ENCODE data around the gene CARM1. TPM values are rescaled to one million over a fixed set of nuclear protein-coding genes. Genes with fewer than 3 reads are reported as not detected.

The CARM1 gene
- total RNA-seq, 1 experiment from 2014 or later = 63.7 TPM

DNA sequence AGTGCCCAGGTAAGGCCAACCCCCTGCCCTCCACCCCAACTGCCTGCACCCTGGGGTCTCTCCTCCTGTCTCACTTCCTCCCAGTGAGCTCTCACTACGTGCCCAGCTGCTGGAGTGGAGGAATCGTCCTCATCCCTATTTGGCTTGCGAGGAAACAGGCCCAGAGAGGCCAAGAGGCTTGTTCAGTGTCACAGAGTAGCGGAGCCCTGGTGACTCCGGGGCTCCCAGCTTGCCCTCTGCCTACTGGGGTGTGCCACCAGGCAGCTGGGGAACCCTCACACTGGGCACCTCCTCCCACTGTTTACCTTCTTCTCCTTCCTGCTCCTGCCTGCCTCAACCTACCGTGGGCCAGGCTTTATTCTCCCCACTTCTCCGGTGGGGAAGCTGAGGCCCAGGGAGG is 41.0 kb upstream of the CARM1 start:
- POLR2A ChIA-PET (ENCODE audit: unreplicated experiment) = no interaction called here
- CTCF ChIA-PET = no interaction called here
- no peak overlapping the region for H3K4me2 ChIP-seq

DNA sequence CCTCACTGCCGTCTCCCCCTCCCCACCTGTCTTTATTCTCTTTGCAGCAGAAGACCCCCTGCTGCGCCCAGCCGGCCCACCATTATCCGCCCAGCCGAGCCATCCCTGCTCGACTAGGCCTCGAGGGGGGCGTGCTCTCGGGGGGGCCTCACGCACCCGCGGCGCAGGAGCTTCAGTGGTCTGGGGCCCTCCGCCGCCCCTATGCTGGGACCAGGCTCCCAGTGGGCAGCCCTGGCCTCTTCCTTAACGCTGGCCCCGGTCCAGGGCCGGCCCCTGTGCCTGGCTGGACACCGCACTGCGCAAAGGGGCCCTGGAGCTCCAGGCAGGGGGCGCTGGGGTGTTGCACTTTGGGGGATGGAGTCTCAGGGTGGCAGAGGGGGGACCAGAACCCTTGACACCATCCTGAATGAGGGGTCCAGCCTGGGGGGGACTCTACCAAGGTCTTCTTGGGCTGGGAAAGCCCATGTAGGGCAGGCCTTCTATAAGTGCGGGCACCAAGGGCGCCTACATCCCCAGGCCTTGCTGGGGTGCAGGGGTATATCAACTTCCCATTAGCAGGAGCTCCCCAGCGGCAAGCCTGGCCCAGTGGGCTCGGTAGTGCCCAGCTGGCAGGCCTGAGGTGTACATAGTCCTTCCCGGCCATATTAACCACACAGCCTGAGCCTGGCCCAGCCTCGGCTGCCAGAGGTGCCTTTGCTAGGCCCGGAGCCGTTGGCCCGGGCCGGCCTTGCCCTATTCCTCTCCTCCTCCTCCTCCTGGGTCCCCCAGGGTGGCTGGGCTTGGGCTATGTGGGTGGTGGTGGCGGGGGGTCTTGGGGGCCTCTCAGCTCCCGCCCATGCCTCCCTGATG is 40.2 kb upstream of the CARM1 start:
- Histone ChIP-seq H3K4me3 (no peak overlapping the region), H2AFZ (no peak overlapping the region), H3K27ac (no peak overlapping the region), H3K9me2 (ENCODE audit: insufficient read depth) (no peaks in the 10 kb centered on the region), H4K20me1 (ENCODE audit: insufficient read depth) (no peaks in the 10 kb centered on the region), H3K79me2 (ENCODE audit: low read depth) (0 out of 2 replicates have a peak, but pooled peaks cover 4% of the 10 kb centered on the region), H3K36me3 (ENCODE audit: low read depth) (peaks cover 8% of the 10 kb centered on the region), H3K4me1 (replicated peaks; ENCODE audit: insufficient read depth) (0 out of 2 replicates have a peak, but pooled peaks cover 4% of the 10 kb centered on the region), H3K27me3 (ENCODE audit: insufficient read depth, low read depth) (no peaks in the 10 kb centered on the region), H3K4me2 (no peak overlapping the region), H3F3A (ENCODE audit: insufficient read depth, low read depth) (peaks cover 32% of the 10 kb centered on the region), H3K9me3 (ENCODE audit: insufficient read depth, low read depth) (no peaks in the 10 kb centered on the region)
- DNase-seq = no peak
- ChIA-PET CTCF (no interaction called here), POLR2A (ENCODE audit: unreplicated experiment) (no interaction called here)
- no TSS peak for BruUV-seq (replicated peaks)
- intact Hi-C loops (cut with micrococcal nuclease; ENCODE audit: unreplicated experiment) = no loop called here
- TF ChIP-seq, protein P1, sequence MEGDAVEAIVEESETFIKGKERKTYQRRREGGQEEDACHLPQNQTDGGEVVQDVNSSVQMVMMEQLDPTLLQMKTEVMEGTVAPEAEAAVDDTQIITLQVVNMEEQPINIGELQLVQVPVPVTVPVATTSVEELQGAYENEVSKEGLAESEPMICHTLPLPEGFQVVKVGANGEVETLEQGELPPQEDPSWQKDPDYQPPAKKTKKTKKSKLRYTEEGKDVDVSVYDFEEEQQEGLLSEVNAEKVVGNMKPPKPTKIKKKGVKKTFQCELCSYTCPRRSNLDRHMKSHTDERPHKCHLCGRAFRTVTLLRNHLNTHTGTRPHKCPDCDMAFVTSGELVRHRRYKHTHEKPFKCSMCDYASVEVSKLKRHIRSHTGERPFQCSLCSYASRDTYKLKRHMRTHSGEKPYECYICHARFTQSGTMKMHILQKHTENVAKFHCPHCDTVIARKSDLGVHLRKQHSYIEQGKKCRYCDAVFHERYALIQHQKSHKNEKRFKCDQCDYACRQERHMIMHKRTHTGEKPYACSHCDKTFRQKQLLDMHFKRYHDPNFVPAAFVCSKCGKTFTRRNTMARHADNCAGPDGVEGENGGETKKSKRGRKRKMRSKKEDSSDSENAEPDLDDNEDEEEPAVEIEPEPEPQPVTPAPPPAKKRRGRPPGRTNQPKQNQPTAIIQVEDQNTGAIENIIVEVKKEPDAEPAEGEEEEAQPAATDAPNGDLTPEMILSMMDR (conservative IDR thresholded peaks at IDR 0.05) = no peak
- TF ChIP-seq EZH2 (IDR thresholded peaks at IDR 0.05; ENCODE audit: low read depth) = no peak

More for the DNA sequence above, 41.0 kb upstream of the CARM1 start:
- 0 out of 2 replicates have a peak, but pooled peaks cover 4% of the 10 kb centered on the region for H3K4me1 ChIP-seq (replicated peaks; ENCODE audit: insufficient read depth)
- H3K4me3 ChIP-seq = no peak overlapping the region
- H3K9me2 ChIP-seq (ENCODE audit: insufficient read depth) = no peaks in the 10 kb centered on the region
- no peak overlapping the region for H2AFZ ChIP-seq
- H3F3A ChIP-seq (ENCODE audit: insufficient read depth, low read depth) = peaks cover 32% of the 10 kb centered on the region
- DNase-seq = no peak
- H4K20me1 ChIP-seq (ENCODE audit: insufficient read depth) = no peaks in the 10 kb centered on the region
- peaks cover 8% of the 10 kb centered on the region for H3K36me3 ChIP-seq (ENCODE audit: low read depth)
- H3K27ac ChIP-seq = no peak overlapping the region
- no TSS peak for BruUV-seq (replicated peaks)
- 0 out of 2 replicates have a peak, but pooled peaks cover 4% of the 10 kb centered on the region for H3K79me2 ChIP-seq (ENCODE audit: low read depth)
- TF ChIP-seq, protein P1 (conservative IDR thresholded peaks at IDR 0.05) = no peak
- TF ChIP-seq EZH2 (IDR thresholded peaks at IDR 0.05; ENCODE audit: low read depth) = no peak
- intact Hi-C loops (cut with micrococcal nuclease; ENCODE audit: unreplicated experiment) = no loop called here
- H3K27me3 ChIP-seq (ENCODE audit: insufficient read depth, low read depth) = no peaks in the 10 kb centered on the region
- H3K9me3 ChIP-seq (ENCODE audit: insufficient read depth, low read depth) = no peaks in the 10 kb centered on the region

DNA sequence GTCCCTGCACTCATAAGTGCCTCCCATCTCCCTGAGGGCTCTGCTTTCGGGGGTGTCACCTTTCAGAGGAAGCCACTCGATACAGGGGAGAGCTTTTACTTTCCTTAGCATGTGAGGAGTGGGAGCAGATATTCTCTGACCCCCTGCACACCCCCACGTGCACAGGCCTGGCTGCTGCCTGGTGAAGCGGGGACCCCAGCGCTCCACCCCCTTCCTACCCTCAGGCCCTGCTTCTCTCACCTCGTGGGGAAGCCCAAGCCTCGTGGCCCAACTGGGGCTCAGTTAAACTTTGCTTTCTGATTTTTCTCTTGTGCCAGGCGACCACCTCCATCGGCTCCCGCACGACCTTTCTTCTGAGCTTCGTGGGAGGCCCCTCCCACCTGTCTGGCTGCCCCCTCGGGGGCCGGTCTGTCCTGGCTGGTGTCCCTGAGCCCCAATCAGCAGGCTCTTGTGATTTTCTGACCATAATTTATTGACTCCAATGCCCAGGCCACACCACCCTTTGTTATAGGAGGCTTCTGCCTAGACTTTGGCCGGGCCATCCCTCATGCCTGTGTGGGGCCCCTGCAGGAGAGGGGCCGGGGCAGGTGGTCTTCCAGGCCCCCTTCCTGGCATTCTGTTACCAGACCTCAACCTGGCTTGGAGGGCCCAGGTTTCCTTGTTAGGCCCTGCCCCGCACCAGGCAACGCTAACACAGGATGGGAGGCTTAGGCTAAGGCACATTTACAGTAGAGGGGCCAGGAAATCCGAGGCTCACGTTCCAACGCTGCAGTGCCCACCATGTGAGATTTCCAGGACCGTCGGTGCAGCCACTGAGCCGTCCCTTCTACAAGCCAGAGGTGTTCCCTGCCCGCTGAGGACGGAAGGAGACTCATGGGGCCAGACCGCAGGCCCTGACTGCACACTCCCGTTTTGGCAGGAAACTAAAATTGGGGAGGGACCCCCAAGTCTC is 39.1 kb upstream of the CARM1 start:
- Histone ChIP-seq H2AFZ (no peak overlapping the region), H3K9me3 (ENCODE audit: insufficient read depth, low read depth) (no peaks in the 10 kb centered on the region), H3K27me3 (ENCODE audit: insufficient read depth, low read depth) (no peaks in the 10 kb centered on the region), H3K4me2 (no peak overlapping the region), H3K79me2 (ENCODE audit: low read depth) (peaks cover 10% of the 10 kb centered on the region; the same call in 1 of the 2 replicates), H4K20me1 (ENCODE audit: insufficient read depth) (no peaks in the 10 kb centered on the region), H3K4me1 (replicated peaks; ENCODE audit: insufficient read depth) (peaks cover 13% of the 10 kb centered on the region), H3K4me3 (no peak overlapping the region), H3K9me2 (ENCODE audit: insufficient read depth) (no peaks in the 10 kb centered on the region), H3K36me3 (ENCODE audit: low read depth) (peaks cover 8% of the 10 kb centered on the region), H3F3A (ENCODE audit: insufficient read depth, low read depth) (peaks cover 32% of the 10 kb centered on the region), H3K27ac (no peak overlapping the region)
- ChIA-PET POLR2A (ENCODE audit: unreplicated experiment) (no interaction called here), CTCF (no interaction called here)
- no peak for DNase-seq
- intact Hi-C loops (cut with micrococcal nuclease; ENCODE audit: unreplicated experiment) = no loop called here
- TF ChIP-seq, protein P1 (conservative IDR thresholded peaks at IDR 0.05) = no peak
- no peak for TF ChIP-seq EZH2 (IDR thresholded peaks at IDR 0.05; ENCODE audit: low read depth)
- BruUV-seq (replicated peaks) = no TSS peak
